RWPE1 (cell line): Measurements from ENCODE around the gene RUNDC3A.

Source experiments
- CTCF ChIA-PET: fragments of 350-600 bp; sonication (Branson Sonifier 250); formaldehyde crosslinking; extraction: SDS; loops from one replicate; lab custom pipeline; 2021; lab: Yijun Ruan, JAX
- POLR2A ChIA-PET: fragments of 400-600 bp; formaldehyde crosslinking; extraction: SDS; loops from one replicate; lab custom pipeline; 2020; ENCODE audit warnings: antibody characterized with exemption; ENCODE audit not compliant: low non-redundant PET; lab: Yijun Ruan, JAX
- DNase-seq: peaks from one replicate; pipeline ENCODE4 v3.0.0; 2012; ENCODE audit warnings: low spot score
- H3K27ac ChIP-seq: fragments of 450-650 bp; 2 replicates; pipeline ENCODE4 v1.5.1; 2017
- TF ChIP-seq, protein P1 (sequence below): fragments of 450-650 bp; conservative IDR thresholded peaks from 2 replicates; pipeline ENCODE4 v1.5.1; 2017; ENCODE audit warnings: low read depth, mild to moderate bottlenecking

RUNDC3A gene

DNA sequence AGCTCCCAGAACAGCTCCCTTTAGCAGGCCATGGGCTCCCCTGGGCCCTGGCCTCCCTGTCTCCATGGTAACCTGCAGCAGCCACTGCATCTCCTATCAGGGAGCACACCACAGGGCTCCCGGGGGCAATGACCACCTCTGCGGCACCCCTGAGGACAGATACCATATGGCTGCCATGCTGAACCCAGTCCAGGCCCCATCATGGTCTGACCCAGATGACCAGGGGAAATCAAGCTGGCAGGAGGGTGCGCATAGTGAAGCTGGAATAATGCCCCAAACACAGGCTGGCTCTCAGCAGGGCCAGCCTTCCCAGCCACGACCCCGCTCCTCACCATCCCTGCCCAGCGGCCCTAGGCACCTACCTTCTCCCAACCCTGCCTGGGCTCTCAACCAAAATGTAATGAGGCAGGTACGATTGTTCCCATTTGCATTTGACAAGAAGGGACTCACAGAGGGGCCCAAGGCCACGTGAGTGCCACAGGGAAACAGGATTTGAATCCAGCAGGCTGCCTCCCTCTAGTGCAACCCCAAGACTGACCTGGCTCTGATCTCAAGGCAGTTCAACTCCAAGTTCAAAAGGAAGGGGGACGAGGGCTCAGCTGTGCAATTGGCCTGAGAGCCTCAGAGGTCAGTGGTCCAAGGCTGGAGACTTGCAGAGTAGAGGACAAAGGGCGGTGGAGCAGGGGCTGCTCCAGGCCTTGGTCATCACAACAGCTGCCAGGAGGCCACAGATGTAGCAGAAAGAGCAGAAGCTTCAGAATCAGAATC is 2.4 kb downstream of the RUNDC3A start:
- no peak overlapping the region for H3K27ac ChIP-seq
- ChIA-PET POLR2A (no interaction called here), CTCF (interaction anchor here (0.7 kb wide), 1 partner anchor 22 kb away, joined by 3 read pairs; no protein-coding TSS in a partner anchor)
- DNase-seq = no peak
- TF ChIP-seq, protein P1, sequence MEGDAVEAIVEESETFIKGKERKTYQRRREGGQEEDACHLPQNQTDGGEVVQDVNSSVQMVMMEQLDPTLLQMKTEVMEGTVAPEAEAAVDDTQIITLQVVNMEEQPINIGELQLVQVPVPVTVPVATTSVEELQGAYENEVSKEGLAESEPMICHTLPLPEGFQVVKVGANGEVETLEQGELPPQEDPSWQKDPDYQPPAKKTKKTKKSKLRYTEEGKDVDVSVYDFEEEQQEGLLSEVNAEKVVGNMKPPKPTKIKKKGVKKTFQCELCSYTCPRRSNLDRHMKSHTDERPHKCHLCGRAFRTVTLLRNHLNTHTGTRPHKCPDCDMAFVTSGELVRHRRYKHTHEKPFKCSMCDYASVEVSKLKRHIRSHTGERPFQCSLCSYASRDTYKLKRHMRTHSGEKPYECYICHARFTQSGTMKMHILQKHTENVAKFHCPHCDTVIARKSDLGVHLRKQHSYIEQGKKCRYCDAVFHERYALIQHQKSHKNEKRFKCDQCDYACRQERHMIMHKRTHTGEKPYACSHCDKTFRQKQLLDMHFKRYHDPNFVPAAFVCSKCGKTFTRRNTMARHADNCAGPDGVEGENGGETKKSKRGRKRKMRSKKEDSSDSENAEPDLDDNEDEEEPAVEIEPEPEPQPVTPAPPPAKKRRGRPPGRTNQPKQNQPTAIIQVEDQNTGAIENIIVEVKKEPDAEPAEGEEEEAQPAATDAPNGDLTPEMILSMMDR = no peak

DNA sequence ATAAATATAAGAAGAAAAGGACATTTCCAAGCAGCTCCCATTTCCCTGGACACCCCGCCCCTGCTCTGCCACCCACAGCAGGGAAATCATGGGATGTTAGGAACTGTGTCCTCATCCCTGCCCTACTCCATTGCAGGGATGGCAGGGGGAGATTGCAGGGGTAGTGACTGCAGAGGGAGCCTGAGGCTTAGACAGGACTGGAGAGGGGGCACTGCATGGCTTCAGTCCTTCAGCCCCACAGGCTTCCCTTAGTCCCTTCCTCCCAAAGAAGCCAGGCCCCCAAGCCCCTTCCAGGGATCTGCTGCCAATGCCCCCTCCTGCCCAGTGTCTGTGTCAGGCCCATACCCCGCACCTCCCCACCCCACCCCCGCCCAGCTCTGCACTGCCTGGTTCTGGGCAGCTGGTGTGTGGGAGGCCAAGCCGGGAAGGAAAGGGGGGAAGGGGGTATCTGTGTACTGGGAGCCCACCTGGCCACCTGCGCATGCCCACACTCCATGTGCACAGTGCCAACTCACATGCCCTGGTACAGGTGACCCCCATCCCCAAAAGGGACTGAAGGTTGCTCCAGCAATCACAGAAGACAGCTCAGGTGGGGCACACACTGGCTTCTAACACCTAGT is 3.3 kb downstream of the RUNDC3A start:
- DNase-seq = no peak
- CTCF ChIA-PET = interaction anchor here (0.6 kb wide), 2 partner anchors 8 to 18 kb away, joined by 5 read pairs; no protein-coding TSS in a partner anchor
- TF ChIP-seq, protein P1 = no peak
- H3K27ac ChIP-seq = no peak overlapping the region
- POLR2A ChIA-PET = no interaction called here

DNA sequence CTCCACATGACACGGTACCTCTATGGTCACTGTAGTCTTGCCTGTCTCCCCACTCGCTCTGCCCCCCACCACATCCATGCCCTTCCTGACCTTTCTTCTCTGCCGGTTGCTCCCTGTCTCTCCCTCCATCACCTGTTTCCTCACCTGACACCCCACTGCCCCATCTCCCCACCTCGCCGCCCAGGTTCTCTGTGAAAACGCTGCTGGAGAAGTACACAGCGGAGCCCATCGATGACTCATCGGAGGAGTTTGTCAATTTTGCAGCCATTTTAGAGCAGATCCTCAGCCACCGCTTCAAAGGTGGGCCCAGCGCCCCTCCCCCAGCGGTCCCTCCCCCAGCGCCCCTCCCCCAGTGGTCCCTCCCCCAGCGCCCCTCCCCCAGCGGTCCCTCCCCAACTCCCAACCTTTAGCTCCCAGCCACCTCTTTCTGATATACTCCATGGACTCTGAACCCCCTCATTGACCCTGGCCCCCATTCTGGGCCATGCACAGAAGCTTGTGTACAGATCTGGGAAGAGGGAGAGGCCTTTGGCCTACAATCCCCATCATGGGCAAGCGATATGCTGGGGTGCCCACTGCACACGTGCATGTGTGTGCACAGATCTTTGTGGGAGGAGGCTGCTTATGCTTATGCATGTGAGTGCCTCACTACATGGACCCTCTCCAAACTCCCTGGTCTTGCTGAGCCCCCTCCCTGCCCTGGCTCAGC is 4.1 kb downstream of the RUNDC3A start:
- CTCF ChIA-PET = interaction anchor here (0.8 kb wide), 1 partner anchor 33 kb away, joined by 8 read pairs; no protein-coding TSS in a partner anchor
- DNase-seq = no peak
- H3K27ac ChIP-seq = no peak overlapping the region
- POLR2A ChIA-PET = no interaction called here
- TF ChIP-seq, protein P1 = no peak

DNA sequence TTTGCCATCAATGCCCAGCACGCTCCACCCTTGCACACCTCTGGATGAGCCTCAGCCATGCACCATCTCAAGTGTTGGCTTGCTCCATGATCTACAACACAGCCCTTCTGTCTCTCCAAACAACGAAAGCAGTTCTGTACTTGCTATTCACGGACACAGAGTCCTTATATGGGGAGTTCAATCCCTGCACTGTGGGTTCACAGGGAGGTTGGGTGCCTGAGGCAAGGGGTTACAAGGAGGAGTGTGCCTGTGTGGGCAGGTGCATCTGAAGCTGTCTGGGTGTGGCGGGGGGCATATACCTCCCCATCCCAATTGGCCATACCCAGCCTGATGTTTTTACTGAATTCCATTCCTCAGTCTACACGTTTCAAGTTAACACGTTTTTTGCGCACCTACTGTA is 5.6 kb downstream of the RUNDC3A start:
- ChIA-PET CTCF (no interaction called here), POLR2A (no interaction called here)
- H3K27ac ChIP-seq = no peak overlapping the region
- no peak for DNase-seq
- TF ChIP-seq, protein P1 = no peak

DNA sequence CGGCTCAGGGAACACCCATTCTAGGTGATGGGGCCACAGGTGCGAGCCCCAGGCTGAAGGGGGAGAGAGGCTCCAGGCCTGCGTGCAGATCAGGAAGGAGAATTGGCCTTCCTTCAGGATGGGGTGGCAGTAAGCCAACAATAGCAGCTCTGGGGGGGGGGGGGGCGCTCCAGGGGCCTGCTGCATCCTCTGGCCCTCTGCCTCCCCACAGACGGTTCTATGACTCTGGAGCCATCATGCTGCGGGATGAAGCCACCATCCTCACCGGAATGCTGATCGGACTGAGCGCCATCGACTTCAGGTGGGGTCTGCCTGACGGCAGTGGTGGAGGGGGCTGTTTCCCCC is 6.1 kb downstream of the RUNDC3A start:
- ChIA-PET CTCF (no interaction called here), POLR2A (no interaction called here)
- DNase-seq = no peak
- H3K27ac ChIP-seq = no peak overlapping the region
- TF ChIP-seq, protein P1 = no peak
